ENCODE measurements around the gene VAV3.

GRCh38 chr1:107895403-107896191 lies 69.4 kb downstream of the VAV3 start:
- TF ChIP-seq RAD21 (IDR thresholded peaks at IDR 0.05 in 1 of 2, conservative IDR thresholded peaks at IDR 0.05 in 1 of 2; ENCODE audit: low read depth in 2 of 2, low read length in 2 of 2) (no peak), ATF2 (IDR thresholded peaks at IDR 0.05; ENCODE audit: low read length) (no peak), GTF2F1 (IDR thresholded peaks at IDR 0.05; ENCODE audit: borderline replicate concordance, low read depth, low read length) (no peak)
